Gastroesophageal sphincter (tissue), 3 donors: ENCODE measurements around the gene FKRP.

Source experiments
- CTCF ChIP-seq, 4 experiments: fragments of 200-600 bp in 2 of 4; fragments of 450-650 bp in 2 of 4; sonication (generic) in 1 of 4; IDR thresholded peaks; one replicate each; pipeline ENCODE4 v1.5.1; 2017 to 2019; ENCODE audit warnings: antibody characterized with exemption in 4 of 4, mild to moderate bottlenecking in 2 of 4, moderate library complexity in 2 of 4
- EP300 ChIP-seq: sonication (generic); formaldehyde crosslinking; IDR thresholded peaks from one replicate; pipeline ENCODE4 v1.6.1; 2017; ENCODE audit warnings: antibody characterized with exemption, mild to moderate bottlenecking
- POLR2A ChIP-seq, 2 donors: fragments of 450-650 bp; IDR thresholded peaks; one replicate each; pipeline ENCODE4 v1.6.1; 2017; ENCODE audit warnings: antibody characterized with exemption in 2 of 2, mild to moderate bottlenecking in 2 of 2, moderate library complexity in 1 of 2
- POLR2AphosphoS5 ChIP-seq: sonication (generic); formaldehyde crosslinking; IDR thresholded peaks from one replicate; pipeline ENCODE4 v1.6.1; 2017; ENCODE audit warnings: antibody characterized with exemption

- TF ChIP-seq CTCF (IDR thresholded peaks at IDR 0.05) = peak in 1 of 4 experiments; percentile 9
- no peak for TF ChIP-seq EP300
- TF ChIP-seq POLR2A (IDR thresholded peaks at IDR 0.05) = peak; percentile 93 to 95
- peak; percentile 97 for TF ChIP-seq POLR2AphosphoS5
Measured at GRCh38 chr19:46788262-46788967, 42.6 kb downstream of the FKRP start, which contains the start of gene SLC1A5.
